HL-60 (cell line): ENCODE results near the gene WDR93.

Experiments used
- GABPA ChIP-seq: IDR thresholded peaks from 2 replicates; pipeline ENCODE4 v1.6.1; 2012; ENCODE audit warnings: low read depth
- POLR2AphosphoS5 ChIP-seq: IDR thresholded peaks from 2 replicates; pipeline ENCODE4 v1.6.1; 2012; ENCODE audit warnings: low read depth
- TF ChIP-seq, protein P1 (sequence below): IDR thresholded peaks from one replicate; pipeline ENCODE4 v1.5.1; 2011; ENCODE audit warnings: low read length, control low read depth, inconsistent platforms; ENCODE audit not compliant: insufficient read depth
- TF ChIP-seq, protein P2 (sequence below): IDR thresholded peaks from 2 replicates; pipeline ENCODE4 v1.6.1; 2012; ENCODE audit warnings: low read depth; ENCODE audit not compliant: insufficient replicate concordance

GRCh38 chr15:89740137-89740536, 49.5 kb downstream of the WDR93 start:
- TF ChIP-seq, protein P1, sequence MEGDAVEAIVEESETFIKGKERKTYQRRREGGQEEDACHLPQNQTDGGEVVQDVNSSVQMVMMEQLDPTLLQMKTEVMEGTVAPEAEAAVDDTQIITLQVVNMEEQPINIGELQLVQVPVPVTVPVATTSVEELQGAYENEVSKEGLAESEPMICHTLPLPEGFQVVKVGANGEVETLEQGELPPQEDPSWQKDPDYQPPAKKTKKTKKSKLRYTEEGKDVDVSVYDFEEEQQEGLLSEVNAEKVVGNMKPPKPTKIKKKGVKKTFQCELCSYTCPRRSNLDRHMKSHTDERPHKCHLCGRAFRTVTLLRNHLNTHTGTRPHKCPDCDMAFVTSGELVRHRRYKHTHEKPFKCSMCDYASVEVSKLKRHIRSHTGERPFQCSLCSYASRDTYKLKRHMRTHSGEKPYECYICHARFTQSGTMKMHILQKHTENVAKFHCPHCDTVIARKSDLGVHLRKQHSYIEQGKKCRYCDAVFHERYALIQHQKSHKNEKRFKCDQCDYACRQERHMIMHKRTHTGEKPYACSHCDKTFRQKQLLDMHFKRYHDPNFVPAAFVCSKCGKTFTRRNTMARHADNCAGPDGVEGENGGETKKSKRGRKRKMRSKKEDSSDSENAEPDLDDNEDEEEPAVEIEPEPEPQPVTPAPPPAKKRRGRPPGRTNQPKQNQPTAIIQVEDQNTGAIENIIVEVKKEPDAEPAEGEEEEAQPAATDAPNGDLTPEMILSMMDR: peak; percentile 88
- no peak for TF ChIP-seq GABPA
- TF ChIP-seq, protein P2, sequence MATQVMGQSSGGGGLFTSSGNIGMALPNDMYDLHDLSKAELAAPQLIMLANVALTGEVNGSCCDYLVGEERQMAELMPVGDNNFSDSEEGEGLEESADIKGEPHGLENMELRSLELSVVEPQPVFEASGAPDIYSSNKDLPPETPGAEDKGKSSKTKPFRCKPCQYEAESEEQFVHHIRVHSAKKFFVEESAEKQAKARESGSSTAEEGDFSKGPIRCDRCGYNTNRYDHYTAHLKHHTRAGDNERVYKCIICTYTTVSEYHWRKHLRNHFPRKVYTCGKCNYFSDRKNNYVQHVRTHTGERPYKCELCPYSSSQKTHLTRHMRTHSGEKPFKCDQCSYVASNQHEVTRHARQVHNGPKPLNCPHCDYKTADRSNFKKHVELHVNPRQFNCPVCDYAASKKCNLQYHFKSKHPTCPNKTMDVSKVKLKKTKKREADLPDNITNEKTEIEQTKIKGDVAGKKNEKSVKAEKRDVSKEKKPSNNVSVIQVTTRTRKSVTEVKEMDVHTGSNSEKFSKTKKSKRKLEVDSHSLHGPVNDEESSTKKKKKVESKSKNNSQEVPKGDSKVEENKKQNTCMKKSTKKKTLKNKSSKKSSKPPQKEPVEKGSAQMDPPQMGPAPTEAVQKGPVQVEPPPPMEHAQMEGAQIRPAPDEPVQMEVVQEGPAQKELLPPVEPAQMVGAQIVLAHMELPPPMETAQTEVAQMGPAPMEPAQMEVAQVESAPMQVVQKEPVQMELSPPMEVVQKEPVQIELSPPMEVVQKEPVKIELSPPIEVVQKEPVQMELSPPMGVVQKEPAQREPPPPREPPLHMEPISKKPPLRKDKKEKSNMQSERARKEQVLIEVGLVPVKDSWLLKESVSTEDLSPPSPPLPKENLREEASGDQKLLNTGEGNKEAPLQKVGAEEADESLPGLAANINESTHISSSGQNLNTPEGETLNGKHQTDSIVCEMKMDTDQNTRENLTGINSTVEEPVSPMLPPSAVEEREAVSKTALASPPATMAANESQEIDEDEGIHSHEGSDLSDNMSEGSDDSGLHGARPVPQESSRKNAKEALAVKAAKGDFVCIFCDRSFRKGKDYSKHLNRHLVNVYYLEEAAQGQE: no peak
- TF ChIP-seq POLR2AphosphoS5: no peak
